OCI-LY3 (cell line): ENCODE data around the gene CEP112.

Source experiments
- CTCF ChIP-seq: fragments of 200-600, 300-600 bp; sonication (generic); IDR thresholded peaks from 2 replicates; pipeline ENCODE4 v1.5.1; 2014; ENCODE audit warnings: antibody characterized with exemption, low read length, low read depth
- EZH2phosphoT487 ChIP-seq: fragments of 200-600 bp; shearing (Covaris generic); IDR thresholded peaks from 2 replicates; pipeline ENCODE4 v1.6.1; 2018; ENCODE audit warnings: antibody characterized with exemption, mixed run types, low read depth

- TF ChIP-seq CTCF: no peak
- no peak for TF ChIP-seq EZH2phosphoT487
Measured at GRCh38 chr17:65665966-65666365, 526.0 kb downstream of the CEP112 start.
